HepG2 (cell line): ENCODE results near the gene ZNF138.
A peak's percentile ranks its signal among the peaks of the same experiment; 100 is the strongest.

Experiments used
- CTCF ChIP-seq: sonication (generic); formaldehyde crosslinking; IDR thresholded peaks from 2 replicates; pipeline ENCODE4 v1.5.0; 2020; ENCODE audit warnings: mild to moderate bottlenecking, missing genetic modification reagents, moderate library complexity
- SRSF1 ChIP-seq: fragments of 200-400 bp; formaldehyde crosslinking; optimal IDR thresholded peaks from 2 replicates; pipeline ENCODE3; 2017; ENCODE audit warnings: mild to moderate bottlenecking, low read depth, low read length, moderate library complexity
- ZSCAN20 ChIP-seq: sonication (generic); formaldehyde crosslinking; IDR thresholded peaks from 2 replicates; pipeline ENCODE4 v1.4.0; 2020; ENCODE audit warnings: missing genetic modification reagents, mild to moderate bottlenecking, borderline replicate concordance

DNA sequence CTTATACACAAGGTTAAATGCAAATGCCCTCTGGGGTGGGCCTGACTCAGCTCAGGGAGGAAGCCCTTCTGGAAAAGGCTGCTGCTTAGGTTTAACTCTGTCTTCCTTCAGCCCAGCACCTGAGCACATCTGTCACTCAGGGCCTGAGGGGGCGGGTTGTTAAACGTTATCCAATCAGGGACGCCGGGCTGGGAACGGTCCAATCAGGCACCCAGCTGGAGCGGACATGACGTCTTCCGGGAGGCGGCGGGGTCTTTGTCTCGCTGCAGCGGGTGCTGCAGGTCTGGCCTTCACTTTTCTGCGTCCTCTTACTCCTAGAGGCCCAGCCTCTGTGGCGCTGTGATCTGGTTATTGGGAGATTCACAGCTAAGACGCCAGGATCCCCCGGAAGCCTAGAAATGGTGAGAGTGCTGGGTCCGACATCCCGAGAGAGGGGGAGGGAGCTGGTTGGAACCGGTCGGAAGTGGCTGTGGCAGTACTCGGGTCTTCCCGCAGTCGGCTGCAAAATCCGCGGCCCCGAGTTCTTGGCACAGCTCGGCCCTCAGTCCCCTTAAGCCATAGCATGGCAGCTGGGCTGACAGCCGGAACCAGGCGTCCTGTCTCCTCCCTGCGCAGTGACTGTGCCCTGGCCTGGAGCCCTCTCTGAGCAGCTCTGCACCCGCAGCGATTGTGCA is at the start of gene ZNF138:
- TF ChIP-seq SRSF1 = peak; percentile 70
- no peak for TF ChIP-seq ZSCAN20
- TF ChIP-seq CTCF (CRISPR knock-in tag) = no peak
